Thyroid gland (tissue), 4 donors: ENCODE results near the gene FBLN1. TPM values are rescaled to one million over a fixed set of nuclear protein-coding genes. Genes with fewer than 3 reads are reported as not detected.

Experiments
- DNase-seq, 2 donors: peaks; one replicate each; pipeline ENCODE4 v3.0.0-alpha.2; 2019
- H3K27ac ChIP-seq, 3 donors: fragments of 200-600 bp; sonication (generic); 1 replicate in 2 of 3; 2 replicates in 1 of 3; pipeline ENCODE4 v1.5.1; 2016 to 2019; ENCODE audit warnings: mild to moderate bottlenecking in 1 of 3, moderate library complexity in 1 of 3
- H3K27me3 ChIP-seq: fragments of 200-600 bp; sonication (generic); one replicate; pipeline ENCODE4 v1.5.1; 2019
- H3K36me3 ChIP-seq, 2 donors: fragments of 200-600 bp; sonication (generic); one replicate each; pipeline ENCODE4 v1.5.1; 2016 to 2019
- H3K4me1 ChIP-seq, 2 donors: fragments of 200-600 bp; sonication (generic); one replicate each; pipeline ENCODE4 v1.5.1; 2017 to 2019
- H3K4me3 ChIP-seq, 3 donors: fragments of 200-600 bp; sonication (generic); replicated peaks in 1 of 3; 1 replicate in 2 of 3; 2 replicates in 1 of 3; pipeline ENCODE4 v1.5.1; 2016; ENCODE audit warnings: mild to moderate bottlenecking in 1 of 3
- H3K9me3 ChIP-seq: fragments of 200-600 bp; sonication (generic); one replicate; pipeline ENCODE4 v1.5.1; 2017
- POLR2A ChIP-seq, 2 donors: fragments of 450-650 bp; IDR thresholded peaks; one replicate each; pipeline ENCODE4 v1.6.1; 2017; ENCODE audit warnings: antibody characterized with exemption in 2 of 2, mild to moderate bottlenecking in 2 of 2, moderate library complexity in 1 of 2
- WGBS, 2 donors: methylation state at CpG; one replicate each; pipeline ENCODE4 v1.1.5; 2017; 5-methylcytosine and 5-hydroxymethylcytosine counted together
- intact Hi-C: fragments of 100-400 bp; cut with DNase I; formaldehyde crosslinking; loops from one replicate; pipeline ENCODE4 v1.15.1; 2023
- total RNA-seq, 4 donors: library from RNA; depleted of rRNA; stranded (reverse); fragments of >200 nt; gene quantifications; one replicate each; pipeline ENCODE4 v1.2.3, GENCODE V29; 2016
- TF ChIP-seq, protein P1 (sequence below), 6 experiments: fragments of 200-600 bp in 3 of 6; fragments of 450-650 bp in 3 of 6; sonication (generic) in 3 of 6; IDR thresholded peaks; one replicate each; pipeline ENCODE4 v1.5.1; 2016 to 2019; ENCODE audit warnings: antibody characterized with exemption in 6 of 6, mild to moderate bottlenecking in 2 of 6, inconsistent platforms in 1 of 6, moderate library complexity in 1 of 6

Gene FBLN1
- total RNA-seq, 4 donors from 2014 or later, result 52.3 to 199 (median 163) TPM

DNA sequence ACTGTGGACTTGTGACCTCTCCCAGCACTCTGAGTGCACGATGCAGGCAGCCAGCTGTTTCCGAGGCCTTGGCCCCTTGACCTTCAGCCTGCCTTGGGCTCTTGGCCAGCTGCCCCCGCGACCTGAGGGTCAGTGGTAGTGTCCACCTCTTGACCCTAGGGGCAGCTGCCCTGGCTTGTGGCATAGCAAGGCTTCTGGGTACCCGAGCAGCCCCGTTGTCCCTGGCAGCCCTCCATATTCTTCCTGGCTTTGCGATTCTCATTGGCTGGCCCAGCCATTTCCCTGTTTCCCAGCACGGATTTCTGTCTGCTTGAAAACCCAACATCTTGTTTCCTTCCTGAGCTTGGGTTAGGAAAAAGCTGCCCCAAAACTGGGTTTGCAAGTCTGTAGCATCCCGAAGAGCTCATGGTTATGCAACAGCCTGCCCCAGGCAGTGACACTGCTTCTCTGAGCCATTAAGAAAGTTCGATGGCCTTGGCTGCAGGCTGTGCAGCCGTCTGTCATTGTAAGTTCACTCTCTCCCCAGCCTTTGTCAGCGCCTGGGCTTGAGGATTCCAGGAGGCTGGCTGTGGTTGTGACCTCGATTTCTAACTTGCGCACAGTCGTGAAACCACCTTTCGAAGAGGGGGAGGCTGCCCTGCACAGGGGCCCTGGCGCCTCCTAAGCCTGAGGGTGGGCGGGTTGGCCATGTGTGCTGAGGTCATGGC, 48.8 kb downstream of the FBLN1 start:
- Histone ChIP-seq H3K27me3 (no peaks in the 10 kb centered on the region), H3K4me3 (no peak overlapping the region), H3K4me1 (peaks cover 9 to 35% of the 10 kb centered on the region in 2 donors), H3K27ac (peak overlapping the region in 1 of 3 donors; percentile 41), H3K9me3 (no peaks in the 10 kb centered on the region), H3K36me3 (no peaks in the 10 kb centered on the region)
- intact Hi-C loops, result loop anchor here (2.0 to 5.0 kb wide), 3 partner anchors 109 to 449 kb away; no protein-coding TSS in a partner anchor
- DNase-seq, result peak in 1 of 2 donors; percentile 18
- no peak for TF ChIP-seq POLR2A (IDR thresholded peaks at IDR 0.05)
- TF ChIP-seq, protein P1, sequence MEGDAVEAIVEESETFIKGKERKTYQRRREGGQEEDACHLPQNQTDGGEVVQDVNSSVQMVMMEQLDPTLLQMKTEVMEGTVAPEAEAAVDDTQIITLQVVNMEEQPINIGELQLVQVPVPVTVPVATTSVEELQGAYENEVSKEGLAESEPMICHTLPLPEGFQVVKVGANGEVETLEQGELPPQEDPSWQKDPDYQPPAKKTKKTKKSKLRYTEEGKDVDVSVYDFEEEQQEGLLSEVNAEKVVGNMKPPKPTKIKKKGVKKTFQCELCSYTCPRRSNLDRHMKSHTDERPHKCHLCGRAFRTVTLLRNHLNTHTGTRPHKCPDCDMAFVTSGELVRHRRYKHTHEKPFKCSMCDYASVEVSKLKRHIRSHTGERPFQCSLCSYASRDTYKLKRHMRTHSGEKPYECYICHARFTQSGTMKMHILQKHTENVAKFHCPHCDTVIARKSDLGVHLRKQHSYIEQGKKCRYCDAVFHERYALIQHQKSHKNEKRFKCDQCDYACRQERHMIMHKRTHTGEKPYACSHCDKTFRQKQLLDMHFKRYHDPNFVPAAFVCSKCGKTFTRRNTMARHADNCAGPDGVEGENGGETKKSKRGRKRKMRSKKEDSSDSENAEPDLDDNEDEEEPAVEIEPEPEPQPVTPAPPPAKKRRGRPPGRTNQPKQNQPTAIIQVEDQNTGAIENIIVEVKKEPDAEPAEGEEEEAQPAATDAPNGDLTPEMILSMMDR (IDR thresholded peaks at IDR 0.05), result no peak
- WGBS, 2 donors, result 75 to 77% methylated on average over 13 of the region's 18 CpGs

DNA sequence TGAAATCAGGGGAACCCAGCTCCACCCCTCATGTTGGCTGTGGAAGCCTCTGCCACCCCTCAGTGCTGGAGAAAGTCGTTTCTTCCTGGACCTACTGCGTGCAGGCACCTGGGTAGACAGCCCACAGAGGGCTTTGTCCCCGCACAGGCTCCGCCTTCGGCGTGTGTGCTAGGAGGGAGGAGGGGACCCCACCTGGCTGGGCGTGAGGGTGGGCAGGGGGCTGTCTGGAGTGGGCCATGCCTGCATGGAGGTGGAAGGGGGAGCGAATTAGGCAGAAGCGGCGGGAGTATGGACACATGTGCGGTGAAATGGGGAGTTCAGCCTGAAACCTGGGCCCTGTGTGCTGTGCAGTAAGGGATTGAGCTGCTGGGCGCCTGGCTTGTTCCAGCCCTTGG, 49.3 kb downstream of the FBLN1 start:
- 83 to 87% methylated on average over 10 to 11 of the region's 12 CpGs for WGBS, 2 donors
- Histone ChIP-seq H3K27me3 (no peaks in the 10 kb centered on the region), H3K9me3 (no peaks in the 10 kb centered on the region), H3K36me3 (no peaks in the 10 kb centered on the region), H3K4me1 (peaks cover 9 to 35% of the 10 kb centered on the region in 2 donors), H3K4me3 (no peak overlapping the region), H3K27ac (peak overlapping the region in 2 of 3 donors; percentile 33 to 41)
- no peak for DNase-seq
- TF ChIP-seq, protein P1 (IDR thresholded peaks at IDR 0.05), result no peak
- TF ChIP-seq POLR2A (IDR thresholded peaks at IDR 0.05), result no peak
- intact Hi-C loops, result loop anchor here (2.0 to 5.0 kb wide), 3 partner anchors 109 to 450 kb away; no protein-coding TSS in a partner anchor

DNA sequence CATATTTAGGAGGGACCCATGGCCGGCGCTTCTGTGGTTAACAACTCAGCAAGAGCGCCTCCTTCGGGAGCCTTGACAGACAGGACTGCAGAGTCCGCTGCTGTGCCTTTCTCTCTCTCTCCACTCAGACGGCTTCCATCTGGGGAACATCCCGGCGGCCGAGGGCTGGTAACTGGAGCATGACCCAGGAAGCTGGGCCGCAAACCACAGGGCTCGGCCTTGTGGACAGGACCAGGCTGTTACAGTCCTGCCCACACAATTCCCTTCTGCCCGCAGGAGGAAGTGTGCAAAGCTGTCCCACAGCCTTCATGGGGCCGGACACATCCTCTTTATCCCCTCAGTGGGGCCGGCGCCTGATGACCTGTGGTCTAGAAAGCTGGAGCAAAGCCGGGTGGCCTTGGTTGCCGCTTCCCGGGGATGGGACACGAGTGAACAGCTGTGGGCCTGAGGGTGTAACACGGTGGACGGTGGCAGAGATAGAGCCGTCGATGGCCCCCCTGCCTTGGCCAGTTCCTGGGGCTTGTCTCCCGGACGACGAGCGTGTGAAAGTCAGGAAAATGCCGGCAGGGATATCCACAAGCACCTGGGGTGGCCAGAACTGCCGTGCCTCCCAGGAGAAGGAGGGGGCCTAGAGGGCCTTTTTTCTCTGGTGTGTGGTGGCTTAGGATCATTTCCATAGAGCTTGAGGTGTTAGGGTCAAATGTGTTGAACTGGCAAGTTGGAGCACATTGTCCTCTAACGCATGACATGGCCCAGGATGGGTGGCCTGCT, 50.1 kb downstream of the FBLN1 start:
- Histone ChIP-seq H3K4me1 (peaks cover 9 to 35% of the 10 kb centered on the region in 2 donors), H3K9me3 (no peaks in the 10 kb centered on the region), H3K36me3 (no peaks in the 10 kb centered on the region), H3K27ac (peak overlapping the region; percentile 14 to 41 (median 33)), H3K4me3 (no peak overlapping the region), H3K27me3 (no peaks in the 10 kb centered on the region)
- WGBS, 2 donors, result 72 to 76% methylated on average over 27 to 29 of the region's 30 CpGs
- DNase-seq, result peak; percentile 30 to 53
- intact Hi-C loops, result loop anchor here (2.0 to 5.0 kb wide), 3 partner anchors 110 to 450 kb away; no protein-coding TSS in a partner anchor
- TF ChIP-seq, protein P1 (IDR thresholded peaks at IDR 0.05), result peak in 1 of 6 experiments; percentile 12
- no peak for TF ChIP-seq POLR2A (IDR thresholded peaks at IDR 0.05)

DNA sequence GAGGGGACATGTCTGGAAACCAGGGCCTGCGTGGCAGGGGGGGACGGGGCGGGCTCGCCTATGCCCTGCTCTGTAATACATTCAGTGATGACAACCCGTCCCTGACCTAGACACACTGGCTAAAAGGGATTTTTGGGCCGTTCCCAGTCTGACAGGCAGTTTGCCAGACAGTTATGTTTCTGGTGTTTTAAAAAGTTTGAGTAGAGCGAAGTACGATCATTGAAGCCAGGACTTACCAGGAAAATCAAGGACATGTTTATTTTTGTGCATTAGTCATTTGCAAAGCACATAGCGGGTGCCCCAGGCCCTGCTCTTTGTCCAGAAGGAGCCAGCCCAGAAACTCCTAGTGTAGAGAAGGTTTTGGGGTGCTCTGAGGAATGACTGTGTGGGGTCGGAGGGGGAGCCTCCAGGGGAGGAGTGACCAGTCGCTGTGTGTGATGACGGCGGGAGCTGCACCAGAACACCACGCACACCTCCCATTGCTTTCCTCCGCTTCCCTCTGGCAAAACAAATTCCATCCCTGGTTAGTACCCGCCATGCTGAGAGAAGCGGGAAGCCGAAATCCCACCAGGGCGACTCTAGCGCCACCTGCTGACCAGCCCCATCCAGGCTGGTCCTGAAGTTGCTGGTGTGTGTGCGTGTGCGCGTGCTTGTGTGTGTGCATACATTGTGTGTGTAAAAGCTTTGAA, 50.8 kb downstream of the FBLN1 start:
- TF ChIP-seq, protein P1 (IDR thresholded peaks at IDR 0.05), result peak; percentile 58 to 97 (median 91)
- TF ChIP-seq POLR2A (IDR thresholded peaks at IDR 0.05), result no peak
- Histone ChIP-seq H3K27me3 (no peaks in the 10 kb centered on the region), H3K9me3 (no peaks in the 10 kb centered on the region), H3K4me1 (peaks cover 9 to 35% of the 10 kb centered on the region in 2 donors), H3K36me3 (no peaks in the 10 kb centered on the region), H3K4me3 (no peak overlapping the region), H3K27ac (peak overlapping the region; percentile 14 to 41 (median 33))
- peak; percentile 76 to 79 for DNase-seq
- 38% methylated on average over 21 to 23 of the region's 23 CpGs for WGBS, 2 donors
- intact Hi-C loops, result loop anchor here (2.0 to 5.0 kb wide), 3 partner anchors 111 to 451 kb away; no protein-coding TSS in a partner anchor
